C4-2B (cell line): ENCODE results near the gene MRPS24.

Source experiments
- CTCF ChIP-seq: fragments of 450-650 bp; conservative IDR thresholded peaks from 2 replicates; pipeline ENCODE4 v1.5.1; 2017; ENCODE audit warnings: mild to moderate bottlenecking
- ZFX ChIP-seq: fragments of 450-650 bp; IDR thresholded peaks from 2 replicates; pipeline ENCODE4 v1.6.1; 2017

- TF ChIP-seq CTCF (no peak), ZFX (no peak)
Measured at GRCh38 chr7:43865277-43865676, 4.0 kb downstream of the MRPS24 start.
